Measurements from ENCODE around the gene DPYD. TPM values are rescaled to one million over a fixed set of nuclear protein-coding genes. Genes with fewer than 3 reads are reported as not detected.
A peak's percentile ranks its signal among the peaks of the same experiment; 100 is the strongest.

DPYD gene
- total and polyA plus RNA-seq, 9 of the 15 experiments (the other 6 are each of a cell fraction or from before 2014, with no cell fraction given), result 0.03 to 0.25 (median 0.08) TPM; not detected in 2

- DNase-seq (ENCODE audit: extremely low read depth in 1 of 4, low spot score in 3 of 4) (no peak), ATAC-seq (no peak), FAIRE-seq (no peak)
- no peak overlapping the region for H3K9ac ChIP-seq (ENCODE audit: insufficient read depth in 1 of 2, low read depth in 2 of 2, low read length in 2 of 2)
- no peaks in the 10 kb centered on the region for H3K9me1 ChIP-seq (ENCODE audit: control insufficient read depth, insufficient read depth, low read length)
- no peak overlapping the region for H2AFZ ChIP-seq (ENCODE audit: low read depth, low read length)
- no TSS peak for BruUV-seq (replicated peaks)
- ChIA-PET CTCF (ENCODE audit: low intra/inter-chr PET ratio) (no interaction called here), POLR2A (no interaction called here)
- no peak overlapping the region for H3K27ac ChIP-seq (ENCODE audit: extremely low read depth, low read depth, low read length)
- H3K27me3 ChIP-seq (ENCODE audit: control insufficient read depth in 2 of 2, insufficient read depth in 2 of 2, low read length in 2 of 2), result no peaks in the 10 kb centered on the region
- H3K4me3 ChIP-seq, result no peak overlapping the region
- intact Hi-C loops (cut with micrococcal nuclease) (no loop called here), in situ Hi-C loops (cut with MboI) (no loop called here)
- H3K4me2 ChIP-seq (ENCODE audit: insufficient read depth, low read length), result no peak overlapping the region
- no peaks in the 10 kb centered on the region for H4K20me1 ChIP-seq (replicated peaks; ENCODE audit: control insufficient read depth, insufficient read depth, low read length)
- no peaks in the 10 kb centered on the region for H3K9me3 ChIP-seq (replicated peaks; ENCODE audit: control insufficient read depth, insufficient read depth, low read depth, low read length)
- H3K79me2 ChIP-seq (ENCODE audit: control insufficient read depth, insufficient read depth, low read length), result no peaks in the 10 kb centered on the region
- H3K36me3 ChIP-seq (ENCODE audit: control insufficient read depth, insufficient read depth, low read length), result no peaks in the 10 kb centered on the region
- peak; percentile 20; the same call in 1 of the 2 replicates for TF ChIP-seq MAFF (IDR thresholded peaks at IDR 0.05; ENCODE audit: low read length)
- peak; percentile 65 for TF ChIP-seq ZNF316 (IDR thresholded peaks at IDR 0.05)
- no peak for TF ChIP-seq MLLT1 (IDR thresholded peaks at IDR 0.05)
- TF ChIP-seq C11orf30 (IDR thresholded peaks at IDR 0.05; ENCODE audit: low read depth), result peak; percentile 31; the same call in 1 of the 2 replicates
- no peak for TF ChIP-seq NFATC3 (IDR thresholded peaks at IDR 0.05)
- no peak for TF ChIP-seq MXI1 (IDR thresholded peaks at IDR 0.05; ENCODE audit: low read depth, low read length)
- TF ChIP-seq POLR2H (tag; IDR thresholded peaks at IDR 0.05; ENCODE audit: low read depth), result no peak
- H3K4me1 ChIP-seq (replicated peaks in 1 of 2; ENCODE audit: control insufficient read depth in 2 of 2, insufficient read depth in 2 of 2, low read length in 2 of 2), result no peaks in the 10 kb centered on the region
Measured at GRCh38 chr1:97306504-97306903, 614.3 kb downstream of the DPYD start.
